Hematopoietic multipotent progenitor cell (in vitro differentiated cells): ENCODE measurements around the gene MAN2C1. TPM values are rescaled to one million over a fixed set of nuclear protein-coding genes. Genes with fewer than 3 reads are reported as not detected.
A peak's percentile ranks its signal among the peaks of the same experiment; 100 is the strongest.
"Not testable (repeated sequence)": the region's sequence is repeated elsewhere in the genome, so short reads cannot be mapped to it uniquely, and the experiment has no call there.

Experiments used
- DNase-seq, 3 donors: peaks; one replicate each; pipeline ENCODE4 v3.0.0-alpha.2; 2011 to 2015; ENCODE audit warnings: low read depth in 2 of 3, low spot score in 2 of 3
- total RNA-seq: library from RNA; depleted of rRNA; stranded (reverse); fragments of >200 nt; gene quantifications from one replicate; pipeline ENCODE4 v1.2.3, GENCODE V29; 2012

Gene MAN2C1
- total RNA-seq, 1 donor, result 222 TPM

DNA sequence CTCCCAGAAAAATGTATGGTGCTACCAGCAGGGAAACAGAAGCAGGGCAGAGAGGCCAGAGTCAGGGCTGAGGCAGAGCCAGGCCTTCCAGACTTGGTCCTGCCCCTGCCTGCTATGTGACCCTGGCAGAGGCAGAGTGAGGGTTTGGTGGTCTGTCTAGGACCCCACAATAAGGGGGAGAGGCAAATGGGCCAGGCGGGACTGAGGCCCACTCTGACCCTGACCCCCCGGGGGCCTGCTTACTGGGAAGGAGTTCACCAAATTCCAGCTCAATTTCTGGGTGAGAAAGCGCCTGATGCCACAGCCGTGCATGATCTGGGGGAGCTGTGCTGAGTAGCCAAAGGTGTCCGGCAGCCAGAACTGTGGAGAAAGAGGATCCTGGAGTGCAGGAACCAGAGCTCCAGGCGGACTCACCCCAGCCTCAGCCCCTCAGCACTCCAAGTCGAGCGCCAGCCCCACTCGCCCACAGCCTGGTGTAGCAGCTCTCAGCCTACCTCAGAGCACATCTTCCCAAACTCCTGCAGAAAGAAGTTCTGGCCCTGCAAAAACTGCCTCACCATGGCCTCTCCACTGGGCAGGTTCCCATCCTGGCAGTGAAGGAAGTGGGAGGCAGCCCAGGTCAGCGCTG, 6.9 kb downstream of the MAN2C1 start:
- no peak for DNase-seq

DNA sequence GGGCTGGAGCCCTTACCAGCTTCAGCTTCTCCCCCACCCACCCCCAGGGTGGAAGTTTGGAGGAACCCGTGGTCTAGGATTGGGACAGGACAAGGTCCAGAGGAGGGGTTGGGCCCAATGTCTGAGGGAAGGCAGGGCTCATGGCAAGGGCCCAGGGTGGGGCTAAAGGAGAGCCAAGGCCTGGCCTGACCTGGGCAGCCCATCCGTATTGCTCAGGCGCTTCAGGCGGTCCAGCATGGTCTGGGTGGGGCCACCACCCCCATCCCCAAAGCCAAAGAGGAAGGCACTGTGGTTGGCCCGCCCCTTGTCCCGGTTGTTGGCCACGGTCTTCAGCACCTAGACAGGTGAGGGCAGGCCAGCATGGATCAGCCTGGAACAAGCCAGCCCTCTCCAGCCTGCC, 7.6 kb downstream of the MAN2C1 start:
- DNase-seq, result no peak

DNA sequence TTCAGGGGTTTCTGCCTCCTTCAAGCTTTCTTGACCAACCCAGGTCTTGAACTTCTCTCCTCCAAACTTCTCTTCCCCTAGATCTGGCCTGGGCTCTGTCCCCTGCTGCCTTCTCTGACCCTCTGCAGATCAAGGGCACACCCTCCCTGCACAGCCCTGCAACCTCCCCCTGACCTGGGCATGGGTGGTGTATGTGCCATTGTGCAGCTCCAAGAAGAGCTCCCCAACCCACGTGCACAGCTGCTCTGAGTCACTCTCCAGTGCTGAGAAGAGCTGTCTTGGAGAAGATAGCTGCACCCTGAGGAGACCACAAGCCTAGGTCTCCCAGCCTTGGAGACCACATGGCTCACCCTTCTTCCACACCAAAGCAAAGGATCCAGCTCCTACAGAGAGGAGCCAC, 8.0 kb downstream of the MAN2C1 start:
- DNase-seq, result no peak

GRCh38 chr15:75359537-75360250, 8.7 kb downstream of the MAN2C1 start:
- DNase-seq, result no peak

DNA sequence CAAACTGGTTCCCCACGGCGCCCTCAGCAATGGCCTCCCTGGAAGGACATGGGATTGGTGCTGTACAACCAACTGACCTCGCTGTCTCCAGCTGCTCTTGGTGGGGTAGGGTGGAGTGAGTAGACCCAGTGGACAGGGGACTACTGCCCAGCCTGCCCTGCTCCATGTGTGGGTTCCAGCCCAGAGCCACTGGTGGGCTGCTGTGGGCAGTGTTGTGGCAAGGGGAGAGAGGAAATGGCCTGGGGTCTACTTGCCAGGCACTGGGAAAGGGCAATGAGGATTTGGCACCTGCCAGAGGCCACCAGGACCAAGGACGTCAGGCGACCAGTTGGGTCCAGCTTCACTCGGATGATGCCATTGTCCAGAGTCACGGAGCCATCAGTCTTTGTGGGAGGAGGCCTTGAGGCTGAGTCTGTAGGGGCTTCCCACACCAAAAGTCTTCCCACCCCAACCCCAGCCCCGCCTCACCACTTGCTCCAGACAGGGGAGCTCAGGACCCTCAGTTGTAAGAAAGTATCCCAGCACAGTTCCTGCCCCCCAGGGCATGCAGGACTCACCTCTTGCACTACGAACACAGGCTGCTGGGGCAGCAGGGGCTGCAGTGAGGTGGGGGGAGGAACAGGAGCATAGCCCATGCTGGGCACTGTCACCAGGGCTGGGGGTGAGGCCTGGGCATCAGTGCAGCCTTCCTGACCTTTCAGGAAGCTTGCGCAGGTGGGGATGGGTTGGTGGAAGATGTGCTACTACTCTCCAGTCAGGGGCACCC, 9.5 kb downstream of the MAN2C1 start:
- DNase-seq, result no peak

DNA sequence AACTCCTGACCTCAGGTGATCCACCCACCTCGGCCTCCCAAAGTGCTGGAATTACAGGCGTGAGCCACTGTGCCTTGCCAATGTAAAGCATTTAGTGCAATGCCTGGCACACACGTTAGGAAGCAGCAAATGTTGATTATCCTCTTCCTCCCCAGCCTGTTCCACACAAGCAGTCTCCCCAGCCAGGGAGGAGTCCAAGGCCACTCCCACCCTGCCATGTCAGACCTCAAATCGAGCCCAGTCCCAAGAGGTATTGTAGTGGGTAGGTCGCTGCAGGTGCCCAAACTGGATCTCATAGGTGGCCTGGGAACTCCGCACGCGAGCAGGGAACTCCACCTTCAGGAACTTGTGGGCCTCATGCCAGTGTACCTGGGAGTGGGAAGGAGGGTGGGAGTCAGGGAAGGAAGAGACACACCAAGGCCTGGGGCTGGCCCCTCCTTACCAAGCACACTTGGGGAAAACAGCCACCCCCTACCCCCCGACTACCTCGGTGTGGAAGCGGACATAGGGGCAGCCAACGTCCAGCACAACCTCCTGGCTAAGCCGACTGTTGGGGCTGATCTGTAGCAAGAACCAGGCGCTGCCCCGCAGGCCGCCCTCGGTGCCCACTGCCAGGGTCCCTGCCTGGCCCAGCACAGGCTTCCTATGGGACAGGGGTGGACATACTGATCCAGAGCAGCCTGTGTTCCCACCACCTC, 10.3 kb downstream of the MAN2C1 start:
- no peak for DNase-seq

GRCh38 chr15:75356517-75356916, 11.9 kb downstream of the MAN2C1 start:
- no peak for DNase-seq

DNA sequence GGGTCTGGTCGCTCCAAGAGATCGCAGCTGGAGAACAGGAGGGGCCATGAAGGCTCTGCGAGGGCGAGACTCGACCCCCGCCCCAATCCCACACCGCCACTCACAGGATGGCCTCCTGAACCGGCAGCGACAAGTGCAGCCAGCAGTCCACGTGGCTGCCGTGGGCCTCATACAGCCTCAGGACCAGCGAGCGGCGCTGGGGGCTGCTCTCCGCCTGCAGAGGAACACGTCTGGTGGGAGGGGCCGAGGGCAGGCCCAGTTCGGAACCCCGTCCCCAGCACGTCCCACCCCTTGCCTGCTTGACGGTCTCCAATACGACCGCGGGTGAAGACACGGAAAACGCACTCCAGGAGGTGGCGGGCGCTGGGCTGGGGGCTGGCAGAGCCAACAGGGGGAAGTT, 12.4 kb downstream of the MAN2C1 start:
- DNase-seq, result no peak

GRCh38 chr15:75355369-75355768, 13.0 kb downstream of the MAN2C1 start:
- no peak for DNase-seq

GRCh38 chr15:75354454-75354853, 14.0 kb downstream of the MAN2C1 start:
- DNase-seq, result no peak

DNA sequence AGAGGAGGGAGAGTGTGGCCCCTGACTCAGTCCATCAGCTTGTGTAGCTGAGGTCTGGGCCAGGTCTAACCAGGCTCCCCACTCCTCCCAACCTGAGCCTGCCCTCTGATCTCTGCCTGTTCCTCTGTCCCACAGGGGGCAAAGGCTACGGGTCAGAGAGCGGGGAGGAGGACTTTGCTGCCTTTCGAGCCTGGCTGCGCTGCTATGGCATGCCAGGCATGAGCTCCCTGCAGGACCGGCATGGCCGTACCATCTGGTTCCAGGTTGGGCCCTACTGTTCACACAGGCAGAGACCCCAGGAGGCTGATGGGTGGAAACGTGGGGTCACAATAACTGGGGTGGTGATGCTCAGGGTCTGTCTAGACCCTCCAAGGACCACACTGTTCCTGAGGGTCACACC, 14.8 kb downstream of the MAN2C1 start:
- DNase-seq, result no peak

- no peak for DNase-seq
Observed at GRCh38 chr15:75352186-75353080, 16.0 kb downstream of the MAN2C1 start.

DNA sequence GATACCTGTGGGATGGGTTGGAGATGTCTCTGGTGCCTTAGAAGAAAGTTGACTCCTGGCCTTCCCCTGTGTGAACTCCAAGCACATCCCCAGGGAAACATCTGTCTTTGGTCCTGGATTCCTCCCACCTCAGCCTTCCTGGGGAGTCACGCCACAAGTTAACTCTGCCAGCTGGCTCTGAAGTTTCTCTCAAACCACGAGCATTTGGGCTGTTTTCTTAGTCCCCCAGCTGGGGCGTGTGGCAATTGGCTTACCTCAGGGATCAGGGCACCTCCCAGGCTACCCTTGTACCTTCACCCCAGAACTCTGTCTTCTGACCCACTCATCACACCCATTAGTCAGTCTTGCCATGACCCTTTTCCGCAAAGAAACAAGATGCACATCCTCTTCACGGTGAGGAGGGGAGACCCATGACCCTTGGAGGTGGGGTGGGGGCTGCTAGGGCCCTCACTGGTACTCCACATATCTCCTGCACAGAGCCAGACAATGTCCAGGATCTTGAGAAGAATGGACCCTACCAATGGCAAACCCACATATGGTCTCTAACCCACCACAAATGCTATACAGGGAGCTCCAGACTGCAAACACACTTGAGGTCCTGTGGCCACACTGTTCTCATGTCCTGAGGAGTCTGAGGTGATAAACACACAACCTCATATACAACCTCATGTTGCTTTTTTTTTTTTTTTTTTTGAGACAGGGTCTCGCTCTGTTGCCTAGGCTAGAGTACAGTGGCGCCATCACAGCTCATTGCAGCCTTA, 17.6 kb downstream of the MAN2C1 start:
- no peak for DNase-seq

DNA sequence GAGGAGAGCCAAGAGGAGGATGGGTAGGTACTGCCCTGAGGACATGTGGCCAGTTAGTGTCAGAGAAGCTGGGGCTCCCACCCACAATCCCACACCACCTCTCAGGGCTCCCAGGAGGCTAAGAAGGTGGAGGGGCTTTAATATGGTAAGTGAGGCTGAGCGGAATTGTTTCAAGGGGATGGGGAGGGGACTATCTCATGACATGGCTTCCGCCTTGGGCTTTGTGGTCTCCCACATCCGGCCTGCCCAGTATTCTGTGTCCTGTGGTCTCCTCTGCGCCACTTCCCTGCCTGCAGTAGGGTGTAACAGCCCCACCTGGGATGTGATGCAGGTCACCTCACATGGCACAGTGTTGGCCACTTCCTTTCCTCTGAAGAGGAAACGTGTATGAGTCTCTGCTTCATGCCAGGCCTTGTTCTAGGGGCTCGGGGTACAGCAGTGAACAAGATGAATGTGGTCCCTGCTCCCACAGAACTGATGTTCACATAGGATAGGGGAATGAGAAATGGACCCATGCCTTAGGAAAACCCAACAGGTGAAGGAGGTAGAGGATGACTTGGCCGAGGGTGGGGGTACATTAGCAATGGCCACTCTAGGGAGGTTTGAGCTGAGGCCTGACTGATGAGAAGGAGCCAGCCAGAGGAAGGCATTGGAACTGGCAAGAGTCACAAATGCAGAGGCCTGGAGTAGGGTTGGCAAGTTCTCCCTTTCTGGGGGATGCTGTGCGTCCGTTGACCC, 18.4 kb downstream of the MAN2C1 start:
- DNase-seq, result peak in 2 of 3 donors; percentile 89 to 95

- not testable (repeated sequence) for DNase-seq
Observed at GRCh38 chr15:75349351-75349669, 19.1 kb downstream of the MAN2C1 start.

- DNase-seq, result no peak
Observed at GRCh38 chr15:75348562-75349350, 19.7 kb downstream of the MAN2C1 start.

DNA sequence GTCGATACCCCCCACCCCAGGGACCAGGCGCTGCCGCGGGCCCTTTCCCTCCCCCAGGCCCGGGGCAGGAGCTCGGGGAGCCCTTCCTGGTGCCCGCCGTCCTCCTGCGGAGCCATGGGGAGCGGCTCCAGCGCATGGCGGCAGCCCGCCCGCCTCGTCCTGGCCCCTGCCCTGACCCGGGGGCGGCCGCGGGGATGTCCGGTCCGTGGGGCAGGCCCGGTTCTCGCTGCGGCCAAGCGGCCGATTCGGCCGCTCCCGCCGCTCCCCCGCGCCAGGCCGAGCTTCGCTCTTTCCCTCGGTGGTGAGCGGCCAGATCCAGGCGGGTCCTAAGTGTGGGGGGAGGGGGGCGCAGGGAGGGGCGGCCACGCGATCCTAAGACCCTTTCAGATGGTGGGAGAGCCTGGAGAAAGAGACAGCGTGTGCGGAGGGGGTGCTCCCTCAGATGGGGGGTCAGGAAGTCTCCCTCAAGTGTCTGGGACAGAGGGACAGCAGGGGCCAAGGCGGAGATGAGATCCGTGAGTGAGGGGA, 20.3 kb downstream of the MAN2C1 start:
- no peak for DNase-seq
